ENCODE results near the gene FGD3.

The FGD3 gene

DNA sequence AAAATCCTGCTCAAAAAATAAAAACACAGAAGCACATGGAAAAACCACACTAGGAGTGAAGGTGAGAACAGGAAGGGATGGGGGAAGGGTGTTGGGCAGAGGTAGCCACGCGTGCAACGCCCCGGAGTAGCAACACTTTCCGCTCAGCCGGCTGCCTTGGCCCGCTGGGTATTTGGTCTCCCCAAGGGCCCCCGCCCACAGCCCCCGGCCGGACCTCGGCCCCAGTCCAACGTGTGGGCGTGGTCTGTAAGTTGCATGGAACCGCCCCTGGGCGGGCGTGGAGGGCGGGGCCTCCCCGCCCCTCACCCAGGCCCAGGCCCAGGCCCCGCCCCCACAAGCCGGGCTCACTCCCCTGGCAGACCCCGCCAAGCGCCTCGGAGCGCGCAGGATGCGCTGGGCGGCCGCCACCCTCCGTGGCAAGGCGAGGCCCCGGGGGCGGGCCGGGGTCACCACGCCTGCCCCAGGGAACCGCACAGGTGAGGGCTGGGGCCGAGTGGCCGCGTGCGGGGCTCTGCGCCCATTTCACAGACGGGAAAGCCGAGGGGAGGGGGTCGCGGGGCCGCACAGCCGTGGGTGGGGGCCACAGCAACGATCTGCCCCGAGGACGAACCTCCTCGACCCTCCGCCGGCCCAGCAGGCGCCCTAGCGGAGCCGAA is 111.2 kb downstream of the FGD3 start, which contains the start of gene SUSD3:
TSS of gene SUSD3 (plus strand) at position 347 of the 656 bp plus-strand sequence. CDS start at position 389, 42 bp downstream.
- Histone ChIP-seq H3K79me2 (ENCODE audit: insufficient read depth, low read length) (no peaks in the 10 kb centered on the region), H3F3A (ENCODE audit: insufficient read depth) (peaks cover 9% of the 10 kb centered on the region; the same call in 1 of the 2 replicates), H3K9me2 (replicated peaks; ENCODE audit: insufficient read depth, low read length) (no peaks in the 10 kb centered on the region), H3K4me3 (ENCODE audit: insufficient read depth, low read length, poor library complexity, severe bottlenecking) (no peak within 1 kb of the TSS), H3K27me3 (ENCODE audit: low read length) (no peaks in the 10 kb centered on the region), H3K36me3 (ENCODE audit: low read length) (no peaks in the 10 kb centered on the region), H2AFZ (ENCODE audit: low read depth, low read length, severe bottlenecking) (no peak within 1 kb of the TSS), H3K27ac (ENCODE audit: low read depth, low read length) (no peak within 1 kb of the TSS), H4K20me1 (ENCODE audit: low read depth, low read length) (no peaks in the 10 kb centered on the region), H3K4me2 (ENCODE audit: low read depth, low read length, poor library complexity, severe bottlenecking) (peak within 1 kb of the TSS; percentile 59), H3K9ac (ENCODE audit: low read length) (peak within 1 kb of the TSS; percentile 27; the same call in 1 of the 2 replicates), H3K9me3 (ENCODE audit: insufficient read depth, low read length) (no peaks in the 10 kb centered on the region)
- TF ChIP-seq, protein P1, sequence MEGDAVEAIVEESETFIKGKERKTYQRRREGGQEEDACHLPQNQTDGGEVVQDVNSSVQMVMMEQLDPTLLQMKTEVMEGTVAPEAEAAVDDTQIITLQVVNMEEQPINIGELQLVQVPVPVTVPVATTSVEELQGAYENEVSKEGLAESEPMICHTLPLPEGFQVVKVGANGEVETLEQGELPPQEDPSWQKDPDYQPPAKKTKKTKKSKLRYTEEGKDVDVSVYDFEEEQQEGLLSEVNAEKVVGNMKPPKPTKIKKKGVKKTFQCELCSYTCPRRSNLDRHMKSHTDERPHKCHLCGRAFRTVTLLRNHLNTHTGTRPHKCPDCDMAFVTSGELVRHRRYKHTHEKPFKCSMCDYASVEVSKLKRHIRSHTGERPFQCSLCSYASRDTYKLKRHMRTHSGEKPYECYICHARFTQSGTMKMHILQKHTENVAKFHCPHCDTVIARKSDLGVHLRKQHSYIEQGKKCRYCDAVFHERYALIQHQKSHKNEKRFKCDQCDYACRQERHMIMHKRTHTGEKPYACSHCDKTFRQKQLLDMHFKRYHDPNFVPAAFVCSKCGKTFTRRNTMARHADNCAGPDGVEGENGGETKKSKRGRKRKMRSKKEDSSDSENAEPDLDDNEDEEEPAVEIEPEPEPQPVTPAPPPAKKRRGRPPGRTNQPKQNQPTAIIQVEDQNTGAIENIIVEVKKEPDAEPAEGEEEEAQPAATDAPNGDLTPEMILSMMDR (IDR thresholded peaks at IDR 0.05; ENCODE audit: insufficient read depth, low read length, poor library complexity, severe bottlenecking) = no peak
- no peak for TF ChIP-seq EZH2phosphoT487 (conservative IDR thresholded peaks at IDR 0.05; ENCODE audit: low read length)

DNA sequence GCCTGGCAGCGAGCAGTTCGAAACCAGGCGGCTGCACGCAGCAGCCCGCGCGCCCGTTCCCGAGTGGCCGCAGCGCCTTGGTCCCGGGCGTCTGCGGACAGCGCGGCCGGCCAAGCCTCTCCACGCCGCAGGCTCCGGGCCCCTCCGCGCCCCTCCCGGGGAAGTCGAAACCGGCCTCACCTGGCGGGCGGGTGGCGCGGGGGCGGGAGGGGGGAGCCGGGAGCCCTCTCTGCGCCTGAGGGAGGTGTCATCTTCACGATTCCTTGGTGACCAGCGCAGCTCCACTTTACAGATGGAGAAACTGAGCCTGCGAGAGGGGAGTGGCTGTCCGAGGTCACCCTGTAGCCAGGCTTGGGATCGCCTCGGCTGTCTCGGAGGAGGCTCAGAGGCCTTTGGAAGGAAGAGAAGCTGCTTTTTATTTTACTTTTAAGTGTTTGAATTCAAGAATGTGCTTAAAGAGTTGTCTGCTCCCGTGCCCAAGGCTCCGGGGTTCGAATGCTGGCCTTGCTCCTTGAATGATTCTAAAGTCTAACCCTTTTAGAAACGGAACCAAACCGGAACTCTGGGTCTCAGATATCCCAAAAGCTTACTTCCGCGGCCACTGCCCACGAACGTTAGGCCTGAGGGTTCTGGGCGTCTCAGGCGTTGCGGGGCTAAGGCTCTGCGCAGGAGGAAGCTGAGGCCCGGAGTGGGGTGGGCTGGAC is 111.8 kb downstream of the FGD3 start:
- H2AFZ ChIP-seq (ENCODE audit: low read depth, low read length, severe bottlenecking) = no peak overlapping the region
- TF ChIP-seq, protein P1 (IDR thresholded peaks at IDR 0.05; ENCODE audit: insufficient read depth, low read length, poor library complexity, severe bottlenecking) = no peak
- no peak for TF ChIP-seq EZH2phosphoT487 (conservative IDR thresholded peaks at IDR 0.05; ENCODE audit: low read length)
- no peaks in the 10 kb centered on the region for H3K79me2 ChIP-seq (ENCODE audit: insufficient read depth, low read length)
- no peaks in the 10 kb centered on the region for H3K9me2 ChIP-seq (replicated peaks; ENCODE audit: insufficient read depth, low read length)
- no peaks in the 10 kb centered on the region for H3K27me3 ChIP-seq (ENCODE audit: low read length)
- peak overlapping the region; percentile 59 for H3K4me2 ChIP-seq (ENCODE audit: low read depth, low read length, poor library complexity, severe bottlenecking)
- H3F3A ChIP-seq (ENCODE audit: insufficient read depth) = peaks cover 15% of the 10 kb centered on the region
- no peaks in the 10 kb centered on the region for H4K20me1 ChIP-seq (ENCODE audit: low read depth, low read length)
- H3K36me3 ChIP-seq (ENCODE audit: low read length) = no peaks in the 10 kb centered on the region
- no peak overlapping the region for H3K27ac ChIP-seq (ENCODE audit: low read depth, low read length)
- H3K9me3 ChIP-seq (ENCODE audit: insufficient read depth, low read length) = no peaks in the 10 kb centered on the region
- peak overlapping the region; percentile 27; the same call in 1 of the 2 replicates for H3K9ac ChIP-seq (ENCODE audit: low read length)
- no peak overlapping the region for H3K4me3 ChIP-seq (ENCODE audit: insufficient read depth, low read length, poor library complexity, severe bottlenecking)

DNA sequence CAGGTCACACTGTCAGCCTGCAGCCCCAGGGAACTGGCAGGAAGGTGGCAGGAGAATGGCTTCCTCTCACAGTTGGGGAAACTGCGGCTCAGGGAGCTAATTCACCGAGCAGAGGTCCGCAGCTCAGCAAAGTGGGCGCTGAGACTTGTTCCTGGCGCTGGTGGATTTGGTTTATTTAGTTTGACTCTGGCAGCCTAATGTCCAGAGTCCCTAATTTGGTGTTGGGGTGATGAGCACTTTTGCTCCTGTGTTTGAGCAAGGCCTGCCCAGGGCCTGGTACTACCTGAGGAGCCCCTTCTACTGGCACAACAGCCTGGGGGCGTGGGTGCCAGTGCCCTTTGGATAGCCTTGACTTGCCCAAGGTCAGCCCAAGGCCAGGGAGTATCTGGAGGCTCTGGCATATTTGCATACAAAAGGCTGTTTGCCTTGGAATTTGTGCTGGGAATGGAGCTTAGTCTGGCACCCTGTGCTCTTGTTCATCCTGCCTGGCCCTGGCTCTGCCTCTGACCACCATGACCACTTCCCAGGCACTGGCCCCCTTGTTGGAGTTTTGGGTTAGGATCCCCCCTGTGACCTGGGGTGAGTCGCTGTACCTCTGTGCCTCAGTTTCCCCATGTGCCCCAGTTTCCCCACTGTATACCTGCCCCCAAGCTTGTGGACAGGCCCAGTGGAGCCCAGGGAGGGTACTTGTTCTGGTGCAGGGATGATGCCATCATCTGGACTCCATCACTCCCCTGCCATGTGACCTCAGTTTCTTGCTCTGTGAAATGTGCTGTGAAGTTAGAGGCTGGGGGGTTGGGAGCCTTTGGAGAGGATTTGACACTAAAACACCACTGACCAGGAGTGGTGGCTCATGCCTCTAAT is 112.6 kb downstream of the FGD3 start:
- TF ChIP-seq, protein P1 (IDR thresholded peaks at IDR 0.05; ENCODE audit: insufficient read depth, low read length, poor library complexity, severe bottlenecking) = no peak
- TF ChIP-seq EZH2phosphoT487 (conservative IDR thresholded peaks at IDR 0.05; ENCODE audit: low read length) = no peak
- no peaks in the 10 kb centered on the region for H3K9me3 ChIP-seq (ENCODE audit: insufficient read depth, low read length)
- peaks cover 17% of the 10 kb centered on the region for H3F3A ChIP-seq (ENCODE audit: insufficient read depth)
- no peaks in the 10 kb centered on the region for H3K36me3 ChIP-seq (ENCODE audit: low read length)
- no peaks in the 10 kb centered on the region for H3K27me3 ChIP-seq (ENCODE audit: low read length)
- no peak overlapping the region for H3K4me3 ChIP-seq (ENCODE audit: insufficient read depth, low read length, poor library complexity, severe bottlenecking)
- no peak overlapping the region for H3K9ac ChIP-seq (ENCODE audit: low read length)
- peak overlapping the region; percentile 59 for H3K4me2 ChIP-seq (ENCODE audit: low read depth, low read length, poor library complexity, severe bottlenecking)
- H2AFZ ChIP-seq (ENCODE audit: low read depth, low read length, severe bottlenecking) = no peak overlapping the region
- H3K27ac ChIP-seq (ENCODE audit: low read depth, low read length) = no peak overlapping the region
- H3K79me2 ChIP-seq (ENCODE audit: insufficient read depth, low read length) = no peaks in the 10 kb centered on the region
- no peaks in the 10 kb centered on the region for H4K20me1 ChIP-seq (ENCODE audit: low read depth, low read length)
- H3K9me2 ChIP-seq (replicated peaks; ENCODE audit: insufficient read depth, low read length) = no peaks in the 10 kb centered on the region

All from SU-DHL-6 (cell line).